Endothelial cell of umbilical vein (primary cell): Measurements from ENCODE around the gene SLC13A5. TPM values are rescaled to one million over a fixed set of nuclear protein-coding genes. Genes with fewer than 3 reads are reported as not detected.

ENCODE experiments used
- BruUV-seq: library from RNA; stranded (reverse); fragments of 400-500 nt; replicated peaks from 2 replicates; lab custom pipeline; 2021; lab: Mats Ljungman, UMichigan
- CTCF ChIA-PET: fragments of 300-600, 350-600 bp; sonication (Branson Sonifier 250); formaldehyde crosslinking; loops from one replicate; lab custom pipeline; 2021; ENCODE audit warnings: antibody characterized with exemption, inconsistent platforms; lab: Charles Lee
- POLR2A ChIA-PET: fragments of 300-600, 350-600 bp; sonication (Branson Sonifier 250); formaldehyde crosslinking; loops from one replicate; lab custom pipeline; 2021; ENCODE audit warnings: antibody characterized with exemption, inconsistent platforms; lab: Charles Lee
- DNase-seq: peaks from one replicate; pipeline ENCODE4 v3.0.0-alpha.2; 2011; ENCODE audit warnings: low read depth, low spot score
- FAIRE-seq: peaks from 2 replicates; lab custom pipeline; 2011; peaks lifted over from hg19 to GRCh38; lab: Jason Lieb, UNC
- H2AFZ ChIP-seq: 2 replicates; pipeline ENCODE4 v1.6.0; 2012; ENCODE audit warnings: low read depth, low read length, control low read depth, inconsistent platforms
- H3K27ac ChIP-seq: 2 replicates; pipeline ENCODE4 v1.5.1; 2011; ENCODE audit warnings: low read depth, mild to moderate bottlenecking, control low read depth, low read length, moderate library complexity; ENCODE audit not compliant: insufficient read depth
- H3K27me3 ChIP-seq, 2 experiments: 2 replicates each; pipeline versions ENCODE4 v1.6.0 to v1.6.1; 2011; ENCODE audit warnings: low read length in 2 of 2, mixed read lengths in 1 of 2; ENCODE audit not compliant: control insufficient read depth in 2 of 2, insufficient read depth in 2 of 2
- H3K36me3 ChIP-seq, 2 experiments: 2 replicates in 1 of 2; 3 replicates in 1 of 2; pipeline ENCODE4 v1.5.1; 2011; ENCODE audit warnings: low read length in 2 of 2, mild to moderate bottlenecking in 1 of 2, moderate library complexity in 1 of 2; ENCODE audit not compliant: control insufficient read depth in 2 of 2, insufficient read depth in 2 of 2; ENCODE audit errors: extremely low read depth in 1 of 2
- H3K4me1 ChIP-seq: 3 replicates; pipeline ENCODE4 v1.5.1; 2011; ENCODE audit warnings: mild to moderate bottlenecking, low read length; ENCODE audit not compliant: control insufficient read depth, insufficient read depth; ENCODE audit errors: extremely low read depth
- H3K4me2 ChIP-seq: 2 replicates; pipeline ENCODE4 v1.6.1; 2011; ENCODE audit warnings: low read length, control low read depth, mixed read lengths; ENCODE audit not compliant: insufficient read depth
- H3K4me3 ChIP-seq, 3 experiments: fragments of 200-600 bp in 1 of 3; sonication (generic), shearing (Covaris generic) in 1 of 3; replicated peaks in 1 of 3; 2 replicates each; pipeline ENCODE4 v1.5.1; 2011 to 2016; ENCODE audit warnings: control low read depth in 3 of 3, low read length in 3 of 3, mild to moderate bottlenecking in 2 of 3, inconsistent platforms in 1 of 3, low read depth in 1 of 3, moderate library complexity in 1 of 3; ENCODE audit not compliant: insufficient read depth in 1 of 3
- H3K79me2 ChIP-seq: 2 replicates; pipeline ENCODE4 v1.6.0; 2012; ENCODE audit warnings: low read length, inconsistent platforms; ENCODE audit not compliant: control insufficient read depth, insufficient read depth
- H3K9ac ChIP-seq: replicated peaks from 2 replicates; pipeline ENCODE3; 2011; ENCODE audit warnings: low read length, control low read depth; ENCODE audit not compliant: insufficient read depth; ENCODE audit errors: extremely low read depth
- H3K9me1 ChIP-seq: replicated peaks from 3 replicates; pipeline ENCODE4 v1.6.0; 2011; ENCODE audit warnings: mild to moderate bottlenecking, low read length; ENCODE audit not compliant: control insufficient read depth, insufficient read depth; ENCODE audit errors: extremely low read depth
- H3K9me3 ChIP-seq: replicated peaks from 2 replicates; pipeline ENCODE4 v1.5.1; 2012; ENCODE audit warnings: low read length, inconsistent platforms; ENCODE audit not compliant: control insufficient read depth, insufficient read depth
- H4K20me1 ChIP-seq: replicated peaks from 2 replicates; pipeline ENCODE3; 2011; ENCODE audit warnings: mild to moderate bottlenecking, low read length; ENCODE audit not compliant: control insufficient read depth, insufficient read depth; ENCODE audit errors: extremely low read depth
- CTCF ChIP-seq, 2 donors: IDR thresholded peaks; 1 replicate in 1 of 2; 2 replicates in 1 of 2; pipeline ENCODE4 v1.5.1; 2011; ENCODE audit warnings: low read length in 2 of 2, mild to moderate bottlenecking in 2 of 2, moderate library complexity in 2 of 2, control low read depth in 1 of 2, inconsistent platforms in 1 of 2, low read depth in 1 of 2; ENCODE audit not compliant: insufficient read depth in 1 of 2; ENCODE audit errors: extremely low read depth in 1 of 2
- EZH2 ChIP-seq: IDR thresholded peaks from 2 replicates; pipeline ENCODE4 v1.6.1; 2012; ENCODE audit warnings: borderline replicate concordance, low read depth, mild to moderate bottlenecking, moderate library complexity, low read length, inconsistent platforms; ENCODE audit not compliant: severe bottlenecking
- FOS ChIP-seq: IDR thresholded peaks from 2 replicates; pipeline ENCODE4 v1.6.1; 2011; ENCODE audit warnings: mild to moderate bottlenecking, low read length, moderate library complexity, borderline replicate concordance; ENCODE audit not compliant: insufficient read depth
- GATA2 ChIP-seq: IDR thresholded peaks from 2 replicates; pipeline ENCODE4 v1.7.0; 2011; ENCODE audit warnings: low read depth, mild to moderate bottlenecking, moderate library complexity, mixed read lengths, low read length; ENCODE audit not compliant: insufficient read length, insufficient read depth
- JUN ChIP-seq: IDR thresholded peaks from 2 replicates; pipeline ENCODE4 v1.6.1; 2011; ENCODE audit warnings: borderline replicate concordance, low read depth; ENCODE audit not compliant: insufficient read length, insufficient read depth
- MAX ChIP-seq: IDR thresholded peaks from 2 replicates; pipeline ENCODE4 v1.6.1; 2011; ENCODE audit not compliant: insufficient read depth, insufficient read length
- MYC ChIP-seq: IDR thresholded peaks from one replicate; pipeline ENCODE4 v1.6.1; 2011; ENCODE audit warnings: mild to moderate bottlenecking, low read depth, low read length
- POLR2A ChIP-seq: IDR thresholded peaks from 2 replicates; pipeline ENCODE4 v1.6.1; 2012; ENCODE audit warnings: low read depth, mild to moderate bottlenecking, control low read depth, low read length
- POLR2AphosphoS5 ChIP-seq: IDR thresholded peaks from 2 replicates; pipeline ENCODE4 v1.6.1; 2012; ENCODE audit warnings: low read depth, mild to moderate bottlenecking, control low read depth, low read length, moderate library complexity; ENCODE audit not compliant: insufficient read depth
- dilution Hi-C: fragments of 300-500 bp; cut with MboI; formaldehyde crosslinking; loops from one replicate; pipeline ENCODE4 v1.15.0; 2019; ENCODE audit warnings: low sequenced_read_pairs; ENCODE audit not compliant: extremely low pct_ligation_motif_present
- intact Hi-C: fragments of 100-400 bp; cut with micrococcal nuclease; formaldehyde crosslinking; loops from one replicate; pipeline ENCODE4 v1.10.0; 2022
- polyA plus RNA-seq, 4 experiments: library from polyadenylated mRNA; depleted of rRNA in 3 of 4; stranded (reverse) in 3 of 4; unstranded in 1 of 4; fragments of >200 nt; gene quantifications; 2 replicates each; pipeline versions ENCODE4 v1.2.1 to v1.2.3, GENCODE V29; 2011 to 2012; ENCODE audit warnings: missing spikeins in 1 of 4
- total RNA-seq: library from RNA; stranded (reverse); gene quantifications from 2 replicates; pipeline ENCODE4 v1.2.3, GENCODE V29; 2021

The SLC13A5 gene
- total and polyA plus RNA-seq, 2 donors (not counting 3 experiments of a cell fraction or from before 2014, with no cell fraction given), result 0.03 TPM; not detected in 1

GRCh38 chr17:6642592-6642991 lies 70.6 kb downstream of the SLC13A5 start:
- H3K4me2 ChIP-seq, result no peak overlapping the region
- H3K9ac ChIP-seq, result no peak overlapping the region
- H3K9me3 ChIP-seq, result no peaks in the 10 kb centered on the region
- DNase-seq, result no peak
- H3K4me1 ChIP-seq, result peaks cover 15% of the 10 kb centered on the region
- dilution Hi-C loops (no loop called here), intact Hi-C loops (loop anchor here (10.0 kb wide), 2 partner anchors 808 to 1058 kb away; partner anchors contain the start of gene NLRP1)
- FAIRE-seq, result no peak
- H3K36me3 ChIP-seq, result peaks cover 5% of the 10 kb centered on the region in 2 experiments
- H3K79me2 ChIP-seq, result peaks cover 45% of the 10 kb centered on the region
- BruUV-seq, result no TSS peak
- H2AFZ ChIP-seq, result no peak overlapping the region
- no peak overlapping the region for H3K27ac ChIP-seq
- ChIA-PET CTCF (interaction anchor here (5.2 kb wide), 1 partner anchor 170 kb away, joined by 38 read pairs; no protein-coding TSS in a partner anchor), POLR2A (no interaction called here)
- TF ChIP-seq MAX, result no peak
- TF ChIP-seq FOS, result no peak
- TF ChIP-seq POLR2AphosphoS5, result no peak
- TF ChIP-seq CTCF (IDR thresholded peaks at IDR 0.05; ENCODE audit: extremely low read depth in 1 of 2, insufficient read depth in 1 of 2, low read depth in 1 of 2, low read length in 2 of 2), result no peak
- no peak for TF ChIP-seq GATA2
- no peak for TF ChIP-seq JUN
- TF ChIP-seq EZH2, result no peak
- TF ChIP-seq POLR2A, result no peak
- no peak for TF ChIP-seq MYC
- H4K20me1 ChIP-seq, result no peaks in the 10 kb centered on the region
- no peak overlapping the region for H3K4me3 ChIP-seq
- no peaks in the 10 kb centered on the region for H3K27me3 ChIP-seq
- no peaks in the 10 kb centered on the region for H3K9me1 ChIP-seq
